Vagina (tissue), 2 donors: ENCODE data around the gene SBF2.

Source experiments
- CTCF ChIP-seq, 3 experiments: fragments of 450-650 bp in 2 of 3; fragments of 200-600 bp in 1 of 3; sonication (generic) in 1 of 3; IDR thresholded peaks; one replicate each; pipeline ENCODE4 v1.5.1; 2017 to 2019; ENCODE audit warnings: antibody characterized with exemption in 3 of 3, mild to moderate bottlenecking in 2 of 3, moderate library complexity in 2 of 3
- POLR2A ChIP-seq, 2 donors: fragments of 450-650 bp; IDR thresholded peaks; one replicate each; pipeline ENCODE4 v1.6.1; 2017; ENCODE audit warnings: antibody characterized with exemption in 2 of 2, mild to moderate bottlenecking in 2 of 2, moderate library complexity in 2 of 2

- TF ChIP-seq CTCF (IDR thresholded peaks at IDR 0.05) (no peak), POLR2A (IDR thresholded peaks at IDR 0.05) (no peak)
Observed at GRCh38 chr11:10023212-10023611, 270.8 kb downstream of the SBF2 start.
